ENCODE results near the gene LYRM4. TPM values are rescaled to one million over a fixed set of nuclear protein-coding genes. Genes with fewer than 3 reads are reported as not detected.

The LYRM4 gene
- total RNA-seq, 4 donors from 2014 or later: 21.4 to 47.8 (median 26.2) TPM

- ATAC-seq (ENCODE audit: low FRiP score) (no peak), DNase-seq (ENCODE audit: low spot score) (no peak)
- TF ChIP-seq CTCF (IDR thresholded peaks at IDR 0.05): no peak
These were observed 170.1 kb downstream of the LYRM4 start for GRCh38 chr6:5090603-5091002.

GRCh38 chr6:5089481-5090438 lies 171.0 kb downstream of the LYRM4 start:
- DNase-seq (ENCODE audit: low spot score) (no peak), ATAC-seq (ENCODE audit: low FRiP score) (no peak)
- no peak for TF ChIP-seq CTCF (IDR thresholded peaks at IDR 0.05)

- no peak for TF ChIP-seq CTCF (IDR thresholded peaks at IDR 0.05)
- ATAC-seq (ENCODE audit: low FRiP score) (no peak), DNase-seq (ENCODE audit: low spot score) (no peak)
These were observed 172.0 kb downstream of the LYRM4 start for GRCh38 chr6:5088780-5089179.

- DNase-seq (ENCODE audit: low spot score) (no peak), ATAC-seq (ENCODE audit: low FRiP score) (no peak)
- no peak for TF ChIP-seq CTCF (IDR thresholded peaks at IDR 0.05)
These were observed 173.4 kb downstream of the LYRM4 start for GRCh38 chr6:5087389-5087788.

- no peak for DNase-seq (ENCODE audit: low spot score)
These were observed 174.4 kb downstream of the LYRM4 start for GRCh38 chr6:5086294-5086890.

GRCh38 chr6:5085648-5086293 lies 175.0 kb downstream of the LYRM4 start:
- TF ChIP-seq CTCF (IDR thresholded peaks at IDR 0.05): no peak
- no peak for ATAC-seq (ENCODE audit: low FRiP score)
- DNase-seq (ENCODE audit: low spot score): no peak

More at GRCh38 chr6:5086294-5086890, 174.4 kb downstream of the LYRM4 start:
- no peak for ATAC-seq (ENCODE audit: low FRiP score)
- TF ChIP-seq CTCF (IDR thresholded peaks at IDR 0.05): no peak

All from omental fat pad (tissue), 4 donors.